HEK293 (cell line): ENCODE data around the gene ATF2.
"Not testable (repeated sequence)": the region's sequence is repeated elsewhere in the genome, so short reads cannot be mapped to it uniquely, and the experiment has no call there.

ENCODE experiments used
- CTCF ChIA-PET: fragments of 350-600 bp; formaldehyde crosslinking; extraction: SDS; loops from one replicate; lab custom pipeline; 2021; ENCODE audit warnings: antibody characterized with exemption; lab: Yijun Ruan, JAX
- POLR2A ChIA-PET: fragments of 300-600 bp; formaldehyde crosslinking; extraction: SDS; loops from one replicate; lab custom pipeline; 2020; ENCODE audit warnings: antibody characterized with exemption, inconsistent platforms; lab: Yijun Ruan, JAX
- H3K27ac ChIP-seq: fragments of 200-500 bp; sonication (Bioruptor generic); 2 replicates; pipeline ENCODE4 v1.5.1; 2014; ENCODE audit warnings: low read depth, low read length, control low read depth, inconsistent platforms; ENCODE audit errors: extremely low read depth
- H3K36me3 ChIP-seq, 2 experiments: fragments of 200-500 bp in 1 of 2; sonication (Bioruptor generic) in 1 of 2; 1 replicate in 1 of 2; 2 replicates in 1 of 2; pipeline ENCODE4 v1.5.1; 2014 to 2017; ENCODE audit warnings: inconsistent platforms in 2 of 2, low read length in 2 of 2; ENCODE audit not compliant: control insufficient read depth in 2 of 2, insufficient read depth in 1 of 2
- H3K4me1 ChIP-seq: fragments of 200-500 bp; sonication (Bioruptor generic); 2 replicates; pipeline ENCODE4 v1.5.1; 2014; ENCODE audit warnings: mild to moderate bottlenecking, low read length, inconsistent platforms; ENCODE audit not compliant: control insufficient read depth, insufficient read depth
- H3K4me3 ChIP-seq: 2 replicates; pipeline ENCODE4 v1.5.1; 2011; ENCODE audit warnings: low read depth, mild to moderate bottlenecking, control low read depth, low read length, moderate library complexity
- H3K9me3 ChIP-seq: fragments of 200-500 bp; sonication (Bioruptor generic); 2 replicates; pipeline ENCODE4 v1.5.1; 2014; ENCODE audit warnings: low read depth, low read length, inconsistent platforms; ENCODE audit not compliant: control insufficient read depth, insufficient read depth
- FEZF1 ChIP-seq: fragments of 450-650 bp; formaldehyde crosslinking; IDR thresholded peaks from 2 replicates; pipeline ENCODE4 v1.5.1; 2016; ENCODE audit warnings: missing biosample characterization, missing genetic modification characterization
- GLI4 ChIP-seq: fragments of 450-650 bp; formaldehyde crosslinking; IDR thresholded peaks from 2 replicates; pipeline ENCODE4 v1.5.1; 2016; ENCODE audit warnings: missing biosample characterization, missing genetic modification characterization
- GLIS1 ChIP-seq: fragments of 450-650 bp; formaldehyde crosslinking; IDR thresholded peaks from 2 replicates; pipeline ENCODE4 v1.5.1; 2016; ENCODE audit warnings: missing biosample characterization, missing genetic modification characterization
- INSM2 ChIP-seq: fragments of 450-650 bp; formaldehyde crosslinking; IDR thresholded peaks from 2 replicates; pipeline ENCODE4 v1.5.1; 2016; ENCODE audit warnings: missing biosample characterization, missing genetic modification characterization
- PRDM1 ChIP-seq: fragments of 450-650 bp; formaldehyde crosslinking; IDR thresholded peaks from 2 replicates; pipeline ENCODE4; 2016; ENCODE audit warnings: missing biosample characterization, missing genetic modification characterization
- SCRT1 ChIP-seq: fragments of 450-650 bp; formaldehyde crosslinking; IDR thresholded peaks from 2 replicates; pipeline ENCODE4 v1.5.1; 2016; ENCODE audit warnings: missing biosample characterization, missing genetic modification characterization, borderline replicate concordance
- ZBTB6 ChIP-seq: fragments of 450-650 bp; formaldehyde crosslinking; IDR thresholded peaks from 2 replicates; pipeline ENCODE4 v1.5.1; 2017; ENCODE audit warnings: missing biosample characterization, missing genetic modification characterization
- ZNF146 ChIP-seq: fragments of 450-650 bp; formaldehyde crosslinking; IDR thresholded peaks from 2 replicates; pipeline ENCODE4 v1.5.1; 2016; ENCODE audit warnings: missing biosample characterization, missing genetic modification characterization
- ZNF169 ChIP-seq: fragments of 450-650 bp; formaldehyde crosslinking; IDR thresholded peaks from 2 replicates; pipeline ENCODE4 v1.5.1; 2016; ENCODE audit warnings: missing biosample characterization, missing genetic modification characterization
- ZNF2 ChIP-seq: fragments of 450-650 bp; formaldehyde crosslinking; IDR thresholded peaks from 2 replicates; pipeline ENCODE4 v1.5.1; 2016; ENCODE audit warnings: missing biosample characterization, missing genetic modification characterization
- ZNF280C ChIP-seq: fragments of 450-650 bp; formaldehyde crosslinking; IDR thresholded peaks from 2 replicates; pipeline ENCODE4 v1.5.1; 2016; ENCODE audit warnings: missing biosample characterization, missing genetic modification characterization
- ZNF302 ChIP-seq: fragments of 450-650 bp; formaldehyde crosslinking; IDR thresholded peaks from 2 replicates; pipeline ENCODE4 v1.5.1; 2016; ENCODE audit warnings: missing biosample characterization, missing genetic modification characterization, low read depth
- ZNF37A ChIP-seq: fragments of 450-650 bp; IDR thresholded peaks from 2 replicates; pipeline ENCODE4 v1.5.1; 2018; ENCODE audit warnings: missing biosample characterization, missing genetic modification characterization
- ZNF394 ChIP-seq: fragments of 450-650 bp; formaldehyde crosslinking; IDR thresholded peaks from 2 replicates; pipeline ENCODE4 v1.5.1; 2016; ENCODE audit warnings: missing biosample characterization, missing genetic modification characterization, mild to moderate bottlenecking, moderate library complexity, borderline replicate concordance
- ZNF488 ChIP-seq: fragments of 450-650 bp; formaldehyde crosslinking; IDR thresholded peaks from 2 replicates; pipeline ENCODE4 v1.5.1; 2016; ENCODE audit warnings: missing biosample characterization, missing genetic modification characterization
- ZNF529 ChIP-seq: fragments of 450-650 bp; formaldehyde crosslinking; IDR thresholded peaks from 2 replicates; pipeline ENCODE4 v1.5.1; 2017; ENCODE audit warnings: missing genetic modification characterization, missing biosample characterization; ENCODE audit not compliant: insufficient replicate concordance
- ZNF549 ChIP-seq: fragments of 450-650 bp; IDR thresholded peaks from 2 replicates; pipeline ENCODE4 v1.5.1; 2018; ENCODE audit warnings: missing biosample characterization, missing genetic modification characterization, mild to moderate bottlenecking, inconsistent platforms, moderate library complexity
- ZNF555 ChIP-seq: fragments of 450-650 bp; formaldehyde crosslinking; conservative IDR thresholded peaks from 2 replicates; pipeline ENCODE4 v1.5.1; 2017; ENCODE audit warnings: missing biosample characterization, mild to moderate bottlenecking, missing genetic modification characterization, inconsistent platforms
- ZNF558 ChIP-seq: fragments of 450-650 bp; formaldehyde crosslinking; IDR thresholded peaks from 2 replicates; pipeline ENCODE4 v1.5.1; 2016; ENCODE audit warnings: missing biosample characterization, missing genetic modification characterization
- ZNF561 ChIP-seq: fragments of 450-650 bp; IDR thresholded peaks from 2 replicates; pipeline ENCODE4 v1.5.1; 2018; ENCODE audit warnings: missing biosample characterization, missing genetic modification characterization, borderline replicate concordance
- ZNF571 ChIP-seq: fragments of 450-650 bp; formaldehyde crosslinking; IDR thresholded peaks from 2 replicates; pipeline ENCODE4 v1.5.0; 2017; ENCODE audit warnings: missing biosample characterization, missing genetic modification characterization
- ZNF621 ChIP-seq: fragments of 450-650 bp; formaldehyde crosslinking; IDR thresholded peaks from 2 replicates; pipeline ENCODE4 v1.5.1; 2017; ENCODE audit warnings: missing biosample characterization, missing genetic modification characterization
- ZNF623 ChIP-seq: fragments of 450-650 bp; formaldehyde crosslinking; IDR thresholded peaks from 2 replicates; pipeline ENCODE4 v1.5.1; 2016; ENCODE audit warnings: missing biosample characterization, missing genetic modification characterization
- ZNF624 ChIP-seq: fragments of 450-650 bp; formaldehyde crosslinking; IDR thresholded peaks from 2 replicates; pipeline ENCODE4 v1.5.1; 2017; ENCODE audit warnings: missing biosample characterization, missing genetic modification characterization
- ZNF660 ChIP-seq: fragments of 450-650 bp; IDR thresholded peaks from 2 replicates; pipeline ENCODE4 v1.5.1; 2018; ENCODE audit warnings: missing biosample characterization, mild to moderate bottlenecking, missing genetic modification characterization
- ZNF792 ChIP-seq: fragments of 450-650 bp; formaldehyde crosslinking; IDR thresholded peaks from 2 replicates; pipeline ENCODE4 v1.5.1; 2016; ENCODE audit warnings: missing biosample characterization, missing genetic modification characterization
- ZSCAN18 ChIP-seq: fragments of 450-650 bp; formaldehyde crosslinking; IDR thresholded peaks from 2 replicates; pipeline ENCODE4 v1.5.1; 2016; ENCODE audit warnings: missing biosample characterization, missing genetic modification characterization
- ZSCAN5A ChIP-seq: fragments of 450-650 bp; formaldehyde crosslinking; IDR thresholded peaks from 2 replicates; pipeline ENCODE4 v1.5.1; 2016; ENCODE audit warnings: missing biosample characterization, missing genetic modification characterization

ATF2 gene

GRCh38 chr2:175084117-175084516 lies 83.9 kb downstream of the ATF2 start:
- POLR2A ChIA-PET, H3K9me3 ChIP-seq, H3K4me3 ChIP-seq, H3K27ac ChIP-seq, CTCF ChIA-PET: not testable (repeated sequence)
- Histone ChIP-seq H3K4me1 (peaks cover 10% of the 10 kb centered on the region; the same call in 1 of the 2 replicates), H3K36me3 (peaks cover 3 to 41% of the 10 kb centered on the region in 2 experiments)
- peak; percentile 78 for TF ChIP-seq ZNF146

GRCh38 chr2:175080479-175080878 lies 87.5 kb downstream of the ATF2 start:
- ChIA-PET POLR2A (no interaction called here), CTCF (interaction anchor here (0.6 to 1.3 kb wide), 3 partner anchors 18 to 248 kb away, joined by 3 to 4 read pairs (median 4); no protein-coding TSS in a partner anchor)
- Histone ChIP-seq H3K9me3 (no peaks in the 10 kb centered on the region), H3K4me3 (no peak overlapping the region), H3K36me3 (peaks cover 0 to 44% of the 10 kb centered on the region in 2 experiments; a peak in 2 of 3 replicates), H3K4me1 (peaks cover 10% of the 10 kb centered on the region; the same call in 1 of the 2 replicates), H3K27ac (no peak overlapping the region)
- no peak for TF ChIP-seq ZNF571
- no peak for TF ChIP-seq ZNF394 (tag by site-specific recombination)
- no peak for TF ChIP-seq ZNF621
- no peak for TF ChIP-seq ZSCAN5A (tag by site-specific recombination)
- TF ChIP-seq ZNF549 (tag by site-specific recombination), result no peak
- peak; percentile 59; the same call in 1 of the 2 replicates for TF ChIP-seq ZNF561 (tag by site-specific recombination)
- no peak for TF ChIP-seq ZNF529 (tag by site-specific recombination)
- no peak for TF ChIP-seq ZNF280C
- TF ChIP-seq ZNF169 (tag by site-specific recombination), result no peak
- TF ChIP-seq GLI4, result no peak
- no peak for TF ChIP-seq ZNF624 (tag by site-specific recombination)
- peak; percentile 70 for TF ChIP-seq INSM2 (tag by site-specific recombination)
- TF ChIP-seq ZNF2 (tag by site-specific recombination), result no peak
- TF ChIP-seq ZNF488 (tag by site-specific recombination), result no peak
- no peak for TF ChIP-seq SCRT1 (tag by site-specific recombination)
- no peak for TF ChIP-seq PRDM1 (tag by site-specific recombination)
- TF ChIP-seq GLIS1 (tag by site-specific recombination), result no peak
- peak; percentile 80; the same call in 1 of the 2 replicates for TF ChIP-seq ZNF660 (tag by site-specific recombination)
- no peak for TF ChIP-seq ZNF37A (tag by site-specific recombination)
- no peak for TF ChIP-seq ZNF623 (tag by site-specific recombination)
- no peak for TF ChIP-seq ZNF555 (tag by site-specific recombination)
- no peak for TF ChIP-seq ZNF792 (tag by site-specific recombination)
- TF ChIP-seq ZNF558 (tag by site-specific recombination), result no peak
- no peak for TF ChIP-seq ZNF302 (tag by site-specific recombination)
- TF ChIP-seq ZBTB6 (tag by site-specific recombination), result no peak
- TF ChIP-seq FEZF1, result peak; percentile 91
- TF ChIP-seq ZSCAN18 (tag by site-specific recombination), result no peak
